ENCODE results near the gene SLC6A6. TPM values are rescaled to one million over a fixed set of nuclear protein-coding genes. Genes with fewer than 3 reads are reported as not detected.

The SLC6A6 gene
- total and polyA plus RNA-seq, 7 donors, result 10.3 to 104 (median 36.2) TPM

DNA sequence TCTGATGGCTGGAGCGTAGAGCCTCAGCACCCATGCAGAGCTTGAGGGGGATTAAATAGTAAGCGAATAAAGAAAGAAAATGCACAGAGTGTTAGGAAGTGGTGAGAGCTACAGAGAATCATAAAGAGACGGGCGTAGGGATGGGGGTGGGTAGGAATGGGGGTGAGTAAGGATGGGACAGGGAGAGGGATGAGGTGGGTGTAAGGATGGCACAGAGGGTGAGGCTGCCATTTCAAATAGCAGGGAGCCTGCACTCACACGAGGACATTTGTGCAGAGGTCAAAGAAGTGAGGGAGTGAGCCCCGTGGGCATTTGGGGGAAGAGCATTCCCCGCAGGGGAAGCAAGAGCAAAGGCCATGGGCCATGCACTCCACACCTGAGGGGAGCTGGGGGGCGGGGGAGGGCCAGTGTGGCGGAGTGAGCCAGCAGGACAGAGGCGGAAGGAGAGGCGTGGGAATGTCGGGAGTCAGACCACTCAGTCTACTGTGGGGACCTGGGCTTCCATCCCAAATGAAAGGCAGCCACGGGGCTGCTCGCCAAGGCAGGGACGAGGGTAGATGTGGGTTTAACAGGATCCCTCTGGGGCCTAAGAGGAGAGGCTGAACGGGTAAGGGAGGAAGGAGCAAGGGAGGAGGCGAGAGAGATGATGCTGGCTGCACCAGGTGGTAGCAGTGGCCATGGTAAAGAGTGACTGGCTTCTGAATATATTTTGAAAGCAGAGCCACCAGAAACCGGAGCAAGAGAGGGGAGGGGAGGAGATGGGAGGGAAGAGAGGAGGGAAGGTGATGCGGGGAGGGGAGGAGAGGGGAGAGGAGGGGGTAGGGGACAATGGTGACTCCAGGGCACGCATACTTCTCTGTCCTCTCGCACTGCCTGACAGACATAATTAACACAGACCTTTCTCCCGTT, 35.2 kb upstream of the SLC6A6 start:
- TF ChIP-seq, protein P1, sequence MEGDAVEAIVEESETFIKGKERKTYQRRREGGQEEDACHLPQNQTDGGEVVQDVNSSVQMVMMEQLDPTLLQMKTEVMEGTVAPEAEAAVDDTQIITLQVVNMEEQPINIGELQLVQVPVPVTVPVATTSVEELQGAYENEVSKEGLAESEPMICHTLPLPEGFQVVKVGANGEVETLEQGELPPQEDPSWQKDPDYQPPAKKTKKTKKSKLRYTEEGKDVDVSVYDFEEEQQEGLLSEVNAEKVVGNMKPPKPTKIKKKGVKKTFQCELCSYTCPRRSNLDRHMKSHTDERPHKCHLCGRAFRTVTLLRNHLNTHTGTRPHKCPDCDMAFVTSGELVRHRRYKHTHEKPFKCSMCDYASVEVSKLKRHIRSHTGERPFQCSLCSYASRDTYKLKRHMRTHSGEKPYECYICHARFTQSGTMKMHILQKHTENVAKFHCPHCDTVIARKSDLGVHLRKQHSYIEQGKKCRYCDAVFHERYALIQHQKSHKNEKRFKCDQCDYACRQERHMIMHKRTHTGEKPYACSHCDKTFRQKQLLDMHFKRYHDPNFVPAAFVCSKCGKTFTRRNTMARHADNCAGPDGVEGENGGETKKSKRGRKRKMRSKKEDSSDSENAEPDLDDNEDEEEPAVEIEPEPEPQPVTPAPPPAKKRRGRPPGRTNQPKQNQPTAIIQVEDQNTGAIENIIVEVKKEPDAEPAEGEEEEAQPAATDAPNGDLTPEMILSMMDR (IDR thresholded peaks at IDR 0.05), result no peak
- Histone ChIP-seq H3K9me3 (no peaks in the 10 kb centered on the region), H3K27me3 (ENCODE audit: insufficient read depth in 3 of 3, low read length in 2 of 3) (no peaks in the 10 kb centered on the region), H3K4me3 (no peak overlapping the region), H3K4me1 (peaks cover 27% of the 10 kb centered on the region), H3K27ac (no peak overlapping the region), H3K36me3 (ENCODE audit: insufficient read depth in 1 of 2, low read depth in 1 of 2) (no peaks in the 10 kb centered on the region)
- ATAC-seq (no peak), DNase-seq (no peak)
- intact Hi-C loops (cut with DNase I), result no loop called here
- WGBS, 3 donors, result 63 to 69% (median 64%) methylated on average over 22 of the region's 22 CpGs

DNA sequence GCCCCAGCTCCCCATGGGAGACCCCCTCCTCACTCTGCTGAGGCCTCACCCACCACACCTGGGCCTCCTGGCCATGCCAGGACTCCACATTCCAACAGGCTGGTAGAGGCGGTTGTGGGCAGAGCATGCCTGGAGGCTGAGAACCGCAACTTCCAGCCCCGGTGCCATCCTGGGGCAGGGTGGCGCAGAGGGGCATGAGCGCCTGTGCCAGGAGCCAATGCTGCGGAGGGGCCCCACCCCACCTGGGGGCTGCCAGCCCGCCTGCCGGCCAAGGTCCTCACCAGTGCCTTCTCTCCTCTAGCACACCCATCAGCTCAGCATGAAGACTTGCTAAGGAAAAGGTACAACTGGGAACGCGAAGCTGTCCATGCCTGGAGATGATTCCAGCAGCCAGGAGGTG, 34.3 kb upstream of the SLC6A6 start:
- H3K36me3 ChIP-seq (ENCODE audit: insufficient read depth in 1 of 2, low read depth in 1 of 2), result no peaks in the 10 kb centered on the region
- WGBS, 3 donors, result 94 to 95% (median 95%) methylated on average over 9 to 10 of the region's 10 CpGs
- TF ChIP-seq, protein P1 (IDR thresholded peaks at IDR 0.05), result no peak
- intact Hi-C loops (cut with DNase I), result no loop called here
- H3K4me3 ChIP-seq, result no peak overlapping the region
- no peaks in the 10 kb centered on the region for H3K27me3 ChIP-seq (ENCODE audit: insufficient read depth in 3 of 3, low read length in 2 of 3)
- H3K27ac ChIP-seq, result no peak overlapping the region
- DNase-seq, result no peak
- no peaks in the 10 kb centered on the region for H3K9me3 ChIP-seq
- ATAC-seq, result no peak
- H3K4me1 ChIP-seq, result peaks cover 36% of the 10 kb centered on the region

DNA sequence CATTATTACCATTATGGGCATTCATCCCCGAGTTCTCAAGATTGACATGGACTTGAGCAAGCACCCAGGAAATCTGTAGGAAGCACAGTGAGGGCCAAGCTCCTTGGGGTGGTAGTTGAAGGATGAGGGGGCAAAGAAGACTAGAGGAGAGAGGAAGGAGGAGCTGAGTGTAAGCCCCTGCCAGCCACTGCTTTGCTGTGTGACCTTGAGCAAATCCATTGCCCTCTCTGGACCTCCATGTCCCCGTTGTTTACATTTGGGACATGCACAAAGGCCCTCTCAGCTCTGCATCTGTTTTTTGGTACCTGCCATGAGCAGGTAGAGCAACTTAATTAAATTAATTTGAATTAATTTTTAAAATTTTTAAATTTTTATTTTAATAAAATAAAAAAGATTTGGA, 33.5 kb upstream of the SLC6A6 start:
- Histone ChIP-seq H3K36me3 (ENCODE audit: insufficient read depth in 1 of 2, low read depth in 1 of 2) (no peaks in the 10 kb centered on the region), H3K27me3 (ENCODE audit: insufficient read depth in 3 of 3, low read length in 2 of 3) (no peaks in the 10 kb centered on the region), H3K4me1 (peaks cover 43% of the 10 kb centered on the region), H3K9me3 (no peaks in the 10 kb centered on the region), H3K27ac (no peak overlapping the region), H3K4me3 (no peak overlapping the region)
- no peak for ATAC-seq
- TF ChIP-seq, protein P1 (IDR thresholded peaks at IDR 0.05), result no peak
- 80 to 95% (median 85%) methylated on average over 2 of the region's 2 CpGs for WGBS, 3 donors
- intact Hi-C loops (cut with DNase I), result no loop called here
- DNase-seq, result no peak

DNA sequence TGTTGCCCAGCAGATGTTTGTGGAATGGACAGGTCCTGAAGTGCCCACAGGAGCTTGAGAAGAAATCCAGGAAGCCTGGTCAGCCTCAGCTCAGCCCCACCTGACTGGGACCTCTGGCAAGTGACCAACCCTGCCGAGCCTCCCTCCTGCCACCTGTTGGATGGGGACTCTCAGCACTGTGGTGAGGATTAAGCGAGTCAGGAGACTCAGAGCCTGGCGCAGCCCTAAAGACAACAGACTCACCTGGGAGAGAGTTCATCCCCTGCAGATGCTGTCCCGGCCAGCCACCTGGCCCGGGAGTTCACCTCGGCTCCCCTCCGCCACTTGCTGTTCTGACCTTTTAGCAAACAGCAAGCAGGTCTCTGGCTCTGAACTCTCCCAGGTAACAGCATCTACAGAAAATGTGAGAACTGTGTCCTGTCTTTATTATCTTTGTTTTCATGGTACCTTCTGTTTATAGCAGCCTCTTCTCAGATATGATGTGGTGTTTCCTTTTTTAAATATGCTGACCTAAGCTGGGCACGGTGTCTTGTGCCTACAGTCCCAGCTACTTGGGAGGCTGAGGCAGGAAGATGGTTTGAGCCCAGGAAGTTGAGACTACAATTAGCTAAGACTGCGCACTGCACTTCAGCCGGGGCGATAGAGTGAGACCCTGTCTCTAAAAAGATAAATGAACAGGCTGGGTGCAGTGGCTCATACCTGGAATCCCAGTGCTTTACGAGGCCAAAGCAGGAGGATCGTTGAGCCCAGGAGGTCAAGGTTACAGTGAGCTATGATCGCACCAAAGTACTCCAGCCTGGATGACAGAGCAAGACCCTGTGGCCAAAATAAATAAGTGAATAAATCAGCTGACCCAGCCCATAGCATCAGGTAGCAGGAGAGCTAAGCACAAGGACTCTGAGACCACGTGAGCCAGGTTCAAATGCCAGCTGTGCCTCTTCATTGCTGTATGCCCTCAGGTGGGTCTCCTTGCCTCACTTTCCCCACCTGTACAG, 32.4 kb upstream of the SLC6A6 start:
- TF ChIP-seq, protein P1 (IDR thresholded peaks at IDR 0.05), result no peak
- intact Hi-C loops (cut with DNase I), result no loop called here
- H3K27ac ChIP-seq, result peak overlapping the region; percentile 95
- H3K36me3 ChIP-seq (ENCODE audit: insufficient read depth in 1 of 2, low read depth in 1 of 2), result no peaks in the 10 kb centered on the region
- ATAC-seq (peak; percentile 33 to 63 (median 48)), DNase-seq (peak; percentile 52 to 80)
- 36 to 51% (median 44%) methylated on average over 15 of the region's 15 CpGs for WGBS, 3 donors
- H3K4me3 ChIP-seq, result no peak overlapping the region
- H3K9me3 ChIP-seq, result no peaks in the 10 kb centered on the region
- no peaks in the 10 kb centered on the region for H3K27me3 ChIP-seq (ENCODE audit: insufficient read depth in 3 of 3, low read length in 2 of 3)
- peaks cover 54% of the 10 kb centered on the region for H3K4me1 ChIP-seq
